GM21390 (cell line): Measurements from ENCODE around the gene GPR22.

Source experiments
- ATAC-seq: cut with Tn5 transposase; IDR thresholded peaks from one replicate; pipeline ENCODE4 v1.9.1; 2021; ENCODE audit not compliant: unreplicated experiment

The GPR22 gene

GRCh38 chr7:107474104-107474521, 4.3 kb downstream of the GPR22 start:
- no peak for ATAC-seq

- ATAC-seq: no peak
These were observed 9.4 kb downstream of the GPR22 start for GRCh38 chr7:107479303-107479702.

GRCh38 chr7:107480932-107481331, 11.1 kb downstream of the GPR22 start:
- no peak for ATAC-seq

- ATAC-seq: no peak
These were observed 12.7 kb downstream of the GPR22 start for GRCh38 chr7:107482571-107482970.

GRCh38 chr7:107486041-107486440, 16.2 kb downstream of the GPR22 start:
- no peak for ATAC-seq

GRCh38 chr7:107492875-107493274, 23.0 kb downstream of the GPR22 start:
- no peak for ATAC-seq

GRCh38 chr7:107494315-107494751, 24.5 kb downstream of the GPR22 start:
- ATAC-seq: no peak

GRCh38 chr7:107494884-107495283, 25.0 kb downstream of the GPR22 start:
- ATAC-seq: no peak

GRCh38 chr7:107495516-107495915, 25.7 kb downstream of the GPR22 start:
- no peak for ATAC-seq

- ATAC-seq: no peak
These were observed 29.9 kb downstream of the GPR22 start for GRCh38 chr7:107499731-107500130.

GRCh38 chr7:107501593-107501992, 31.7 kb downstream of the GPR22 start:
- ATAC-seq: no peak

GRCh38 chr7:107502154-107502553, 32.3 kb downstream of the GPR22 start:
- no peak for ATAC-seq

- no peak for ATAC-seq
These were observed 32.9 kb downstream of the GPR22 start for GRCh38 chr7:107502797-107503196.

GRCh38 chr7:107503687-107504086, 33.8 kb downstream of the GPR22 start:
- no peak for ATAC-seq

- ATAC-seq: no peak
These were observed 35.5 kb downstream of the GPR22 start for GRCh38 chr7:107505362-107505761.

- no peak for ATAC-seq
These were observed 36.3 kb downstream of the GPR22 start for GRCh38 chr7:107505997-107506673.

GRCh38 chr7:107506674-107507339, 37.0 kb downstream of the GPR22 start:
- no peak for ATAC-seq
